Cardiac atrium fibroblast (primary cell): Measurements from ENCODE around the gene C13orf46. TPM values are rescaled to one million over a fixed set of nuclear protein-coding genes. Genes with fewer than 3 reads are reported as not detected.

ENCODE experiments used
- total RNA-seq: library from RNA; depleted of rRNA; stranded (reverse); fragments of >200 nt; gene quantifications from 2 replicates; pipeline ENCODE4 v1.2.3, GENCODE V29; 2015

C13orf46 gene
- total RNA-seq: under 0.01 TPM in 1 of 2 replicates, not detected in the other

DNA sequence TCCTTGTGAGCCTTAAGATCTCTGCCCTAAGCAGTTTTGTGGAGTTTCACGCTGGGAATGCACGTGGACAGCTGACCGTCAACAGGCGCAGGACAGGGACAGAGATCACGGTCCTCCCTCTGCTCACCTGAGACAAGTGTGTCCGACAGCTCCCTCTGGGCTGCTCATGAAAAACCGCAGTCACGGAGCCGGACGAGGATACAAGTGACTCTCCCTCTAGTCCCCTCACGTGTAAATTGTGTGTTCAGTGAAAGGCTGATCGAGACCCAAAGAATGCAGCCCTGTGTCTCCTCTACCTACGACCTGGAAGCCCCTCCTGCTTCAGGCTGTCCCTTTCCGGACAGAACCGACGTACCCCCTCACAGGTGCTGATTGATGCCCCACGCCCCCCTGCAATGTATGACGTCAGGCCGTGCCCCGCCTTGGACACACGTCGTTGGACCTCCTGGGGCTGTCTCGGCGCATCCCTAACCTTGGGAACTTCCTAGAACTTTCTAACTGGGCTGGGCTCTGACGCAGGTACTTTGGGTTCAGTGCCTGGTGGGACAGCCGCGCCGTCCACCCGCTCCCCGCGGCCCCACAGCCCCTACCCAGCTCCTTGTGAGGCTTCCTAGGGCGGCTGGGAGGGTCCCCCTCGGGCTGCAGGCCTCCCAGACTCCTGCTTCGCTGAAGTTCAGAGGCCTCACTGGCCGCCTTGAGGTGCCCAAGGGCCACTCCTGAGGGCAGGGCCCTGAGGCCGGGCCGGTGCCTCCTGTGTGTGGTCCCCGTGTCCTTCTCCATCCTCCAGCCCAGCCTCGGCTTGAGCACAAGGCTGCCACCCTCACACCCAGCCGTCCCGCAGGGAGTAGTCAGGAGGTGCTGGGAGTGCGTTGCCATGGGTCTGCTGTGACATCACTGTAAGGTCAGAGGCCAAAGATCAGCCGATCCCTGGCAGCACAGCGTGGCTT lies at the start of gene C13orf46:
Gene C13orf46 (minus strand): TSS at position 859 of the 947 bp plus-strand sequence. CDS start 79 bp downstream, at position 780.

Other genes with a start within 250 kb of the C13orf46 start
- gene TMEM255B, start 214.8 kb downstream of the C13orf46 start, total RNA-seq: 1.1 and 5.0 TPM in 2 replicates
- gene GAS6, start 110.0 kb downstream of the C13orf46 start, total RNA-seq: 20.6 and 38.6 TPM in 2 replicates
- 27.6 and 29.8 TPM in 2 replicates for gene RASA3, start 158.5 kb upstream of the C13orf46 start, total RNA-seq
- gene CFAP97D2, start 205.2 kb upstream of the C13orf46 start, total RNA-seq: not detected in 2 replicates